Kidney (tissue), 14 donors: ENCODE results near the gene KLHL6. TPM values are rescaled to one million over a fixed set of nuclear protein-coding genes. Genes with fewer than 3 reads are reported as not detected.

Experiments
- DNase-seq, 5 donors: peaks; one replicate each; pipeline ENCODE4 v3.0.0-alpha.2; 2013 to 2020
- FAIRE-seq: peaks from 2 replicates; lab custom pipeline; 2012; peaks lifted over from hg19 to GRCh38; lab: Jason Lieb, UNC
- H3K27ac ChIP-seq, 2 donors: one replicate each; pipeline ENCODE4 v1.7.0; 2013; ENCODE audit warnings: low read depth in 2 of 2, low read length in 2 of 2, inconsistent platforms in 1 of 2
- H3K27me3 ChIP-seq: one replicate; pipeline ENCODE4 v1.7.1; 2013; ENCODE audit warnings: low read length, inconsistent platforms; ENCODE audit not compliant: control insufficient read depth, insufficient read depth
- H3K36me3 ChIP-seq, 3 donors: one replicate each; pipeline versions ENCODE4 v1.7.0 to v1.7.1; 2013; ENCODE audit warnings: low read length in 3 of 3, control low read depth in 1 of 3, inconsistent platforms in 1 of 3; ENCODE audit not compliant: insufficient read depth in 3 of 3, control insufficient read depth in 2 of 3
- H3K4me1 ChIP-seq, 3 donors: one replicate each; pipeline versions ENCODE4 v1.7.0 to v1.7.1; 2013; ENCODE audit warnings: low read length in 3 of 3, inconsistent platforms in 1 of 3, low read depth in 1 of 3; ENCODE audit not compliant: control insufficient read depth in 2 of 3, insufficient read depth in 2 of 3
- H3K4me3 ChIP-seq, 3 donors: one replicate each; pipeline versions ENCODE4 v1.7.0 to v1.8.1; 2013; ENCODE audit warnings: low read length in 3 of 3, control low read depth in 1 of 3, inconsistent platforms in 1 of 3
- H3K9ac ChIP-seq, 3 donors: one replicate each; pipeline versions ENCODE4 v1.7.0 to v1.7.1; 2013; ENCODE audit warnings: low read length in 3 of 3, control low read depth in 1 of 3, inconsistent platforms in 1 of 3
- H3K9me3 ChIP-seq, 3 donors: one replicate each; pipeline versions ENCODE4 v1.7.0 to v1.7.1; 2013; ENCODE audit warnings: low read length in 3 of 3, control low read depth in 1 of 3, inconsistent platforms in 1 of 3; ENCODE audit not compliant: control insufficient read depth in 2 of 3, insufficient read depth in 1 of 3
- CTCF ChIP-seq: IDR thresholded peaks from 3 replicates; pipeline ENCODE4 v1.5.1; 2012; ENCODE audit warnings: mild to moderate bottlenecking, moderate library complexity, borderline replicate concordance; ENCODE audit not compliant: insufficient read depth; ENCODE audit errors: extremely low read depth
- intact Hi-C: fragments of 100-400 bp; cut with DNase I; formaldehyde crosslinking; loops from one replicate; pipeline ENCODE4 v1.11.1; 2022
- polyA plus RNA-seq: library from polyadenylated mRNA; stranded (reverse); fragments of 350-450 nt; fragmentation: Illumina TruSeq; extraction: RNeasy Lipid Tissue Mini Kit (QIAGEN cat#74804); gene quantifications from one replicate; pipeline ENCODE4 v1.2.3, GENCODE V29; 2014; ENCODE audit warnings: low read depth, low replicate concordance; ENCODE audit not compliant: insufficient read depth
- total RNA-seq: library from RNA; stranded (reverse); fragmentation: NEBNext Ultra II Directional; extraction: Animal tissue kit (Norgen Biotek cat#: 25700); gene quantifications from one replicate; pipeline ENCODE4 v1.2.1, GENCODE V29; 2021
- donor health status: control.
- donor health status: control.
- donor health status: control.
- donor health status: control.
- donor health status: control.
- donor health status: DM: yes; HTN: yes; CAD: no.
- donor health status: Normal renal cell carcinoma (clear cell type).

The KLHL6 gene
- total and polyA plus RNA-seq, 2 donors from 2014 or later: 0.37 to 9.8 TPM

GRCh38 chr3:183533412-183534132 is 21.9 kb downstream of the KLHL6 start:
- H3K4me1 ChIP-seq: peaks cover 0 to 3% (median 2%) of the 10 kb centered on the region in 3 donors
- peak in 3 of 5 donors; percentile 24 to 57 (median 39) for DNase-seq
- no peak overlapping the region for H3K27ac ChIP-seq
- no peak for TF ChIP-seq CTCF
- H3K27me3 ChIP-seq: no peaks in the 10 kb centered on the region
- FAIRE-seq: no peak
- H3K36me3 ChIP-seq: no peaks in the 10 kb centered on the region
- H3K4me3 ChIP-seq: no peak overlapping the region
- H3K9ac ChIP-seq: no peak overlapping the region
- H3K9me3 ChIP-seq: no peaks in the 10 kb centered on the region
- intact Hi-C loops: no loop called here

- TF ChIP-seq CTCF: no peak
- peaks cover 0 to 3% (median 2%) of the 10 kb centered on the region in 3 donors for H3K4me1 ChIP-seq
- no peak overlapping the region for H3K9ac ChIP-seq
- no peaks in the 10 kb centered on the region for H3K27me3 ChIP-seq
- no peak overlapping the region for H3K27ac ChIP-seq
- no peak for FAIRE-seq
- no peak for DNase-seq
- H3K36me3 ChIP-seq: no peaks in the 10 kb centered on the region
- H3K4me3 ChIP-seq: no peak overlapping the region
- intact Hi-C loops: no loop called here
- no peaks in the 10 kb centered on the region for H3K9me3 ChIP-seq
Observed at GRCh38 chr3:183532620-183533411, 22.7 kb downstream of the KLHL6 start.

GRCh38 chr3:183529717-183530116 is 25.8 kb downstream of the KLHL6 start:
- H3K27ac ChIP-seq: no peak overlapping the region
- intact Hi-C loops: no loop called here

More at GRCh38 chr3:183529717-183530116, 25.8 kb downstream of the KLHL6 start:
- no peak overlapping the region for H3K4me3 ChIP-seq
- no peak for FAIRE-seq
- no peak for TF ChIP-seq CTCF
- no peaks in the 10 kb centered on the region for H3K36me3 ChIP-seq
- H3K9ac ChIP-seq: no peak overlapping the region
- no peak for DNase-seq
- no peaks in the 10 kb centered on the region for H3K27me3 ChIP-seq
- no peaks in the 10 kb centered on the region for H3K9me3 ChIP-seq
- H3K4me1 ChIP-seq: peaks cover 0 to 3% (median 0%) of the 10 kb centered on the region in 3 donors
